ENCODE data around the gene UBE3B.
"Not testable (repeated sequence)": the region's sequence is repeated elsewhere in the genome, so short reads cannot be mapped to it uniquely, and the experiment has no call there.

Gene UBE3B

GRCh38 chr12:109477185-109477962 lies at the start of gene UBE3B, which contains the start of gene KCTD10:
UBE3B (plus strand) TSS chr12:109477634; CDS start chr12:109483552, 5,918 bp downstream.
KCTD10 (minus strand) TSS chr12:109477300; CDS start chr12:109477262, 38 bp downstream.
- peak; percentile 79 for DNase-seq (ENCODE audit: low spot score)

- peak; percentile 65 for DNase-seq (ENCODE audit: low spot score)
Measured at GRCh38 chr12:109428037-109428629, 49.3 kb upstream of the UBE3B start.

GRCh38 chr12:109428804-109429203 lies 48.6 kb upstream of the UBE3B start:
- DNase-seq (ENCODE audit: low spot score): not testable (repeated sequence)

GRCh38 chr12:109430244-109430643 lies 47.2 kb upstream of the UBE3B start:
- DNase-seq (ENCODE audit: low spot score): no peak

GRCh38 chr12:109432431-109432830 lies 45.0 kb upstream of the UBE3B start:
- no peak for DNase-seq (ENCODE audit: low spot score)

- peak; percentile 70 for DNase-seq (ENCODE audit: low spot score)
Measured at GRCh38 chr12:109432842-109433304, 44.6 kb upstream of the UBE3B start.

- DNase-seq (ENCODE audit: low spot score): no peak
Measured at GRCh38 chr12:109433618-109434017, 43.8 kb upstream of the UBE3B start.

- DNase-seq (ENCODE audit: low spot score): no peak
Measured at GRCh38 chr12:109434582-109434981, 42.9 kb upstream of the UBE3B start.

- DNase-seq (ENCODE audit: low spot score): no peak
Measured at GRCh38 chr12:109435428-109436187, 41.8 kb upstream of the UBE3B start.

- DNase-seq (ENCODE audit: low spot score): no peak
Measured at GRCh38 chr12:109436188-109436560, 41.3 kb upstream of the UBE3B start.

GRCh38 chr12:109439181-109439580 lies 38.3 kb upstream of the UBE3B start:
- DNase-seq (ENCODE audit: low spot score): no peak

- not testable (repeated sequence) for DNase-seq (ENCODE audit: low spot score)
Measured at GRCh38 chr12:109439951-109440350, 37.5 kb upstream of the UBE3B start.

- DNase-seq (ENCODE audit: low spot score): no peak
Measured at GRCh38 chr12:109440851-109441490, 36.5 kb upstream of the UBE3B start.

GRCh38 chr12:109443794-109444193 lies 33.6 kb upstream of the UBE3B start:
- DNase-seq (ENCODE audit: low spot score): no peak

GRCh38 chr12:109444259-109444658 lies 33.2 kb upstream of the UBE3B start:
- DNase-seq (ENCODE audit: low spot score): no peak

- no peak for DNase-seq (ENCODE audit: low spot score)
Measured at GRCh38 chr12:109445191-109445609, 32.2 kb upstream of the UBE3B start.

GRCh38 chr12:109446869-109447268 lies 30.6 kb upstream of the UBE3B start:
- no peak for DNase-seq (ENCODE audit: low spot score)

GRCh38 chr12:109447482-109447881 lies 30.0 kb upstream of the UBE3B start:
- no peak for DNase-seq (ENCODE audit: low spot score)

GRCh38 chr12:109448272-109448671 lies 29.2 kb upstream of the UBE3B start:
- DNase-seq (ENCODE audit: low spot score): no peak

- no peak for DNase-seq (ENCODE audit: low spot score)
Measured at GRCh38 chr12:109448707-109449390, 28.6 kb upstream of the UBE3B start.

- DNase-seq (ENCODE audit: low spot score): no peak
Measured at GRCh38 chr12:109449845-109450532, 27.4 kb upstream of the UBE3B start.
